ENCODE results near the gene TTC13.
A peak's percentile ranks its signal among the peaks of the same experiment; 100 is the strongest.

The TTC13 gene

GRCh38 chr1:230895452-230895851, 83.2 kb downstream of the TTC13 start:
- no peak for TF ChIP-seq CTCF (IDR thresholded peaks at IDR 0.05; ENCODE audit: insufficient read depth, low read depth, low read length, missing control alignments)
- DNase-seq (ENCODE audit: low read depth): no peak
- no peak overlapping the region for H3K4me3 ChIP-seq (ENCODE audit: low read depth, low read length)

GRCh38 chr1:230894664-230895063, 84.0 kb downstream of the TTC13 start:
- no peak for TF ChIP-seq CTCF (IDR thresholded peaks at IDR 0.05; ENCODE audit: insufficient read depth, low read depth, low read length, missing control alignments)
- no peak for DNase-seq (ENCODE audit: low read depth)
- no peak overlapping the region for H3K4me3 ChIP-seq (ENCODE audit: low read depth, low read length)

- no peak overlapping the region for H3K4me3 ChIP-seq (ENCODE audit: low read depth, low read length)
- no peak for DNase-seq (ENCODE audit: low read depth)
- no peak for TF ChIP-seq CTCF (IDR thresholded peaks at IDR 0.05; ENCODE audit: insufficient read depth, low read depth, low read length, missing control alignments)
Measured at GRCh38 chr1:230894032-230894431, 84.6 kb downstream of the TTC13 start.

GRCh38 chr1:230892018-230892491, 86.6 kb downstream of the TTC13 start:
- H3K4me3 ChIP-seq (ENCODE audit: low read depth, low read length): no peak overlapping the region
- DNase-seq (ENCODE audit: low read depth): peak; percentile 57
- no peak for TF ChIP-seq CTCF (IDR thresholded peaks at IDR 0.05; ENCODE audit: insufficient read depth, low read depth, low read length, missing control alignments)

GRCh38 chr1:230891413-230891812, 87.2 kb downstream of the TTC13 start:
- H3K4me3 ChIP-seq (ENCODE audit: low read depth, low read length): no peak overlapping the region
- no peak for DNase-seq (ENCODE audit: low read depth)
- TF ChIP-seq CTCF (IDR thresholded peaks at IDR 0.05; ENCODE audit: insufficient read depth, low read depth, low read length, missing control alignments): no peak

GRCh38 chr1:230884646-230885045, 94.0 kb downstream of the TTC13 start:
- no peak overlapping the region for H3K4me3 ChIP-seq (ENCODE audit: low read depth, low read length)
- TF ChIP-seq CTCF (IDR thresholded peaks at IDR 0.05; ENCODE audit: insufficient read depth, low read depth, low read length, missing control alignments): no peak
- no peak for DNase-seq (ENCODE audit: low read depth)

- H3K4me3 ChIP-seq (ENCODE audit: low read depth, low read length): no peak overlapping the region
- no peak for DNase-seq (ENCODE audit: low read depth)
- no peak for TF ChIP-seq CTCF (IDR thresholded peaks at IDR 0.05; ENCODE audit: insufficient read depth, low read depth, low read length, missing control alignments)
Measured at GRCh38 chr1:230883967-230884366, 94.7 kb downstream of the TTC13 start.
